AML-193 (cell line): Measurements from ENCODE around the gene OTUB1.
A peak's percentile ranks its signal among the peaks of the same experiment; 100 is the strongest.
"Not testable (repeated sequence)": the region's sequence is repeated elsewhere in the genome, so short reads cannot be mapped to it uniquely, and the experiment has no call there.

Experiments used
- DNase-seq, 2 experiments: peaks; one replicate each; lab custom pipeline; 2025; lab: John Stamatoyannopoulos, UW

Gene OTUB1

GRCh38 chr11:63986156-63986931, at the start of gene OTUB1:
OTUB1 (plus strand) TSS chr11:63986438; CDS start chr11:63986457, 19 bp downstream.
- DNase-seq = peak; percentile 67 to 70

- no peak for DNase-seq
These were observed 48.3 kb upstream of the OTUB1 start for GRCh38 chr11:63937713-63938478.

- DNase-seq = peak; percentile 93 to 94
These were observed 47.5 kb upstream of the OTUB1 start, which contains the start of gene NAA40 for GRCh38 chr11:63938479-63939396. NAA40 (plus strand) TSS chr11:63939002; CDS start chr11:63939097, 95 bp downstream.

- DNase-seq = no peak
These were observed 46.8 kb upstream of the OTUB1 start for GRCh38 chr11:63939397-63939891.

- peak; percentile 68 to 75 for DNase-seq
These were observed 45.5 kb upstream of the OTUB1 start for GRCh38 chr11:63940786-63941185.

- no peak for DNase-seq
These were observed 44.3 kb upstream of the OTUB1 start for GRCh38 chr11:63941901-63942300.

- DNase-seq = no peak
These were observed 43.4 kb upstream of the OTUB1 start for GRCh38 chr11:63942803-63943202.

GRCh38 chr11:63944987-63945386, 41.3 kb upstream of the OTUB1 start:
- DNase-seq = no peak

- peak; percentile 35 to 62 for DNase-seq
These were observed 40.6 kb upstream of the OTUB1 start for GRCh38 chr11:63945477-63946163.

- DNase-seq = no peak
These were observed 34.3 kb upstream of the OTUB1 start for GRCh38 chr11:63951779-63952536.

GRCh38 chr11:63952570-63952969, 33.7 kb upstream of the OTUB1 start:
- no peak for DNase-seq

- DNase-seq = no peak
These were observed 28.2 kb upstream of the OTUB1 start for GRCh38 chr11:63958008-63958407.

- DNase-seq = no peak
These were observed 24.4 kb upstream of the OTUB1 start for GRCh38 chr11:63961608-63962412.

- DNase-seq = not testable (repeated sequence)
These were observed 22.3 kb upstream of the OTUB1 start for GRCh38 chr11:63963895-63964294.

- no peak for DNase-seq
These were observed 19.8 kb upstream of the OTUB1 start for GRCh38 chr11:63966444-63966843.

GRCh38 chr11:63969461-63969860, 16.8 kb upstream of the OTUB1 start:
- no peak for DNase-seq

- DNase-seq = no peak
These were observed 15.3 kb upstream of the OTUB1 start for GRCh38 chr11:63970902-63971301.

- DNase-seq = not testable (repeated sequence)
These were observed 12.4 kb upstream of the OTUB1 start for GRCh38 chr11:63973912-63974258.

GRCh38 chr11:63974259-63975143, 11.7 kb upstream of the OTUB1 start, which contains the start of gene COX8A:
COX8A (plus strand) TSS chr11:63974620; CDS start chr11:63974681, 61 bp downstream.
- peak; percentile 99 to 100 for DNase-seq
